22Rv1 (cell line): Measurements from ENCODE around the gene CDC20.

Experiments used
- CTCF ChIP-seq: fragments of 450-650 bp; IDR thresholded peaks from 2 replicates; pipeline ENCODE4 v1.5.1; 2017; ENCODE audit warnings: mild to moderate bottlenecking
- ZFX ChIP-seq: fragments of 450-650 bp; IDR thresholded peaks from 2 replicates; pipeline ENCODE4 v1.6.1; 2017; ENCODE audit warnings: antibody characterized with exemption, borderline replicate concordance

- no peak for TF ChIP-seq CTCF
- TF ChIP-seq ZFX = no peak
Measured at GRCh38 chr1:43321331-43321891, 37.4 kb upstream of the CDC20 start.
